GM12873 (cell line): ENCODE results near the gene SLC45A1.
A peak's percentile ranks its signal among the peaks of the same experiment; 100 is the strongest.

Experiments
- TF ChIP-seq, protein P1 (sequence below): IDR thresholded peaks from 2 replicates; pipeline ENCODE4 v1.5.1; 2012; ENCODE audit warnings: low read depth, mild to moderate bottlenecking, moderate library complexity, low read length, control low read depth; ENCODE audit not compliant: insufficient read depth; ENCODE audit errors: missing control alignments

Gene SLC45A1

DNA sequence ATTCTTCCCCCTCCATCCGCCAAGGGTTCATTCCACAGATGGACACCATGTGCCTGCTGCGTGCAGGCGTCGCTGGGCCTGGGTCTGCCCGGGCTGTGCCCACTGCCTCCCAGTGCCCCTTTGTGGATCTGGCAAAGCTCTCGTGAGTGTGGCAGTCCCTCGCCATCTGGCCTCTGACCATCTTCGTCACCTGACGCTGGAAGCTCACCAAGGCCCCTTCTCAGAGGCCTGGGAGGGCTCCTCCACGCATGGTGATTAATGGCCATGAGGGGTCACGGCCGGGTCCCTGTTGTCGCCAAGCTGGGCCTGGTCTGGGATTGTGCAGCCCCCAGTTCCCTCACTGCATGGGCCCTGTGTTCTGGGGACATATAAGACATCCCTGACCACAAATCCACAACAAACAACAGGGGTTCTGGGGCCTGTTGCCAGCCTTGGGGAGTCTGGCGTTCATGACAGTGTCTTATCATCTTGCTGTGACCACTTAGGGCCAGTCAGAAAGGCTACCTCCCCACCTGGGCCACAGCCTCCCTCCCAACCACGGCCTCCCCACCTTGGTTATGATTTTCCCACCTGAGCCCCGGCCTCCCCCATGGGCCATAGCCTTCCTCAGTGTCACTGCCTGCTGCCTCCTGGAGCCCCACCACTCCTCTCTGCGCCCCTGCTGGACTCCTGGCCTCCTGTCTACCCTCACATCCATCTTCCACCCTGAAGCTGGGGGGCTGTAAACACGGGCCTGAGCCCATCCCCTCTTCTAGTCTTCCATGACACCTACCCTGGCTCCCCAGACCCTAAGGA is 27.9 kb downstream of the SLC45A1 start:
- TF ChIP-seq, protein P1, sequence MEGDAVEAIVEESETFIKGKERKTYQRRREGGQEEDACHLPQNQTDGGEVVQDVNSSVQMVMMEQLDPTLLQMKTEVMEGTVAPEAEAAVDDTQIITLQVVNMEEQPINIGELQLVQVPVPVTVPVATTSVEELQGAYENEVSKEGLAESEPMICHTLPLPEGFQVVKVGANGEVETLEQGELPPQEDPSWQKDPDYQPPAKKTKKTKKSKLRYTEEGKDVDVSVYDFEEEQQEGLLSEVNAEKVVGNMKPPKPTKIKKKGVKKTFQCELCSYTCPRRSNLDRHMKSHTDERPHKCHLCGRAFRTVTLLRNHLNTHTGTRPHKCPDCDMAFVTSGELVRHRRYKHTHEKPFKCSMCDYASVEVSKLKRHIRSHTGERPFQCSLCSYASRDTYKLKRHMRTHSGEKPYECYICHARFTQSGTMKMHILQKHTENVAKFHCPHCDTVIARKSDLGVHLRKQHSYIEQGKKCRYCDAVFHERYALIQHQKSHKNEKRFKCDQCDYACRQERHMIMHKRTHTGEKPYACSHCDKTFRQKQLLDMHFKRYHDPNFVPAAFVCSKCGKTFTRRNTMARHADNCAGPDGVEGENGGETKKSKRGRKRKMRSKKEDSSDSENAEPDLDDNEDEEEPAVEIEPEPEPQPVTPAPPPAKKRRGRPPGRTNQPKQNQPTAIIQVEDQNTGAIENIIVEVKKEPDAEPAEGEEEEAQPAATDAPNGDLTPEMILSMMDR: no peak

DNA sequence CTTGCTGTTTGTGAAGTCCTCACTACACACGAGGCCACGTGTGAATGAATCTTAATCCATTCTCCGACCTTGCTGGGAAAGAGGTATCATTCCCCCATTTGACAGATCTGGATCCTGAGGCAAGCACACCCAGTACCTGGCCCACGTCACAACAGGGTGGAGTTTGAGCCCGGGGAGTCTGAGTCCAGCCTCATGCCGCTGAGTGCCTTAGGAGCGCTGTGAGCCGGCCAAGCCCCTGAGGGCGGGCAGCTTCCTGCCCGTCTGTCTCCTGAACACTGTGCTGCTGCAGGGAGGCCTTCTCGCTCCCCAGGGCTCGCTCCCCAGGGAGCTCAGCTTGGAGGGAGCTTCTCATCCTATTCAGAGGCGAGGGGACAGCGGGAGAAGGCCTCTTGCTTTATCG is 29.7 kb downstream of the SLC45A1 start:
- TF ChIP-seq, protein P1: no peak

DNA sequence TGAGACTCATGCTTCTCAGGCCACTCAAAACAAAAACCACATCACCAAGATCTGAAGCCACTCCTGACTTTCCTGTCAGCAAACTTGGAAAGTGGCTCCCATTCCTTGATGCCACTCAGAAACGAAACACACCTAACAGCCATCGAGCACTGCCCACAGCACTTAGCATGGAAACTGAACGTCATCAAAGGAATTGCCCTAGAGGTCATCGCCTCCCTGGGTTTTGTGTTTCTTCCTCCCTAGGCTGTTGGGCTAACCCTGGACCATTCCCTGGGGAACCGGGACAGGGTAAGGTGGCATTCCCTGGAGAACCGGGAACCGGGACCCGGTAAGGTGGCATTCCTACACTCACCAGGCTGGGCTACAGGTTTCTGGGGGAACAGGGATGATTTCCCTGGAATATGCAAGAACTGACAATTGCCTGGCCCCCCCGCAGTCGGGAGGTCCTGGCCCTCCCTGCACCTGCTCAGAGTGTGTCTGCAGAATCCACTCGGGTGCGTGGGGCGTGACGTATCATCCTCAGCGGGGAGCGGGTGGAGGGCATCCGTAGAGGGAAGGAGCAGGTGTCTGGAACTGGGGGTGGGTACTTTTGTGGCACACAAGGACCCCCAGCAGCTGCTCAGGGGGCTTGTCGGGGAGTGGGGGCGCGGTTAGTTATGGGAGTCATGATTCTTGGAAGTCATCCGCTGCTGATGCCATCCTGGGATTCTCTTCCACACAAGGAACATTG is 30.3 kb downstream of the SLC45A1 start:
- TF ChIP-seq, protein P1: no peak

DNA sequence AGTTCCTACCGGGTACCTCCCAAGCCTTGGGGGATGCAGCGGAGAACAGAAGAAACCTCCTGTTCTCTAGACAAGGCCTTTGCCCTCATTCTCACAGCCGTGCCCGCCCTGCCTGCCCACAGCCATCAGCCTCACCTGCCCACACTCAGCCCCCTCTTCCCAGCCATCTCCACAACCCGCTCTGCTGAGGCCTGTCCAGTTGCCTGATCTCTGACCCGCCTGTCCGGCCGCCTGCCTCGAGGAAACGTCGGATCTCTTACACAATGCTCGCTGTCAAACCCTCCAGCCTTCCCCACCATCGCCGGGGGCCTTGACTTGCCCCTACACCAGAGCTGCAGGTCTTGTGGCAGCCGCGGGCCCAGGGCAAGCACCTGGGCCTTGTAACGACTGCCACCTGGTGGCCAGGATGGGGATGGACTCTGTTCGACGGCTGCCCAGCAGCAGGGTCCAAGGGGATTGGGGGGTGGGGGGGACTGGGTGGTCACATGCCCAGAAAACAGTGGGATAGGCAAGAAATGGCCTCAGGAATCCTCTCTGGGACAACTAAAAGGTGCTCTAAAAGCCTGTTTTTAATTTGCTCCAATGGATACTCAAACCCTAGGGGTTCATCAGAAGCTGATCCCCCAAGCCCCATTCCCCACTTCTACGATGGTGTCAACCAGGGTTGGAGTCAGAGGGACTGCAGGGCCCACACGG is 31.0 kb downstream of the SLC45A1 start:
- TF ChIP-seq, protein P1: peak; percentile 87

DNA sequence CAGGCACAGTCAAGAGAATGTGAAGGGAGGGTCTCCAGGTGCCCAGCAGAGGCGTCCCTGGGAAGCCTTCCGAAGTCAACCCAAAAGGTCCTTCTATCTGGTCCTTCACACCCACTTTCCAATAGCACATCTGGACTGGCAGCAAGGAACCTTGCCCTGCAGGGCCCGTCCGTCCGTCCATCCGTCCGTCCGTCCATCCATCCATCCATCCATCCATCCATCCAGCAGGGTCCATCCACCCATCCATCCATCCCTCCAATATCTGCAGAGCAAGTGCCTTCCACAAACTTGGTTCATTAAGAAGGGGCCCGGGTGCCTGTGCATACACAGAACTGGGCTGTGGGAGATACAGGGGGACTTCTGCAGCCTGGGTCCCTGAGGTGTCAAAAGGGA is 31.6 kb downstream of the SLC45A1 start:
- TF ChIP-seq, protein P1: no peak

DNA sequence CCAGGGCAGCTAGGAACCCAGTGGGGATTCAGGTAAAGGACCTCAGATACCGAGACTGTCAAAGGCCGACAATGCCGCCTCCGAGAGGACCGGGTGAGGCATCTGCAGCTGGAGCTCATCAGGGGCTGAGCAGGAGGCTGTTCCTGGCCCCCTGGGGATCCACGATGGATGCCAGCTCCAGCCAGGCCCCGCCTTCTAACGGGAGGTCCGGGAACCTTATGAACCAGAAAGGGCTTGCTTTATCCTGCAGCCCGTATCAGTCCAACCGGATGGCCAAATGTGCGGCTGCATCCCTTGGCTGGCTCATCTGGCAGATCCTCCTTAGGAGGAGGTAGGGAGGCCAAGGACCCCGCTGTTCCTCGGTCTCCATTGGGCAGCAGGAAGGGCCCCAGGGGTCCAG is 32.0 kb downstream of the SLC45A1 start:
- TF ChIP-seq, protein P1: no peak

DNA sequence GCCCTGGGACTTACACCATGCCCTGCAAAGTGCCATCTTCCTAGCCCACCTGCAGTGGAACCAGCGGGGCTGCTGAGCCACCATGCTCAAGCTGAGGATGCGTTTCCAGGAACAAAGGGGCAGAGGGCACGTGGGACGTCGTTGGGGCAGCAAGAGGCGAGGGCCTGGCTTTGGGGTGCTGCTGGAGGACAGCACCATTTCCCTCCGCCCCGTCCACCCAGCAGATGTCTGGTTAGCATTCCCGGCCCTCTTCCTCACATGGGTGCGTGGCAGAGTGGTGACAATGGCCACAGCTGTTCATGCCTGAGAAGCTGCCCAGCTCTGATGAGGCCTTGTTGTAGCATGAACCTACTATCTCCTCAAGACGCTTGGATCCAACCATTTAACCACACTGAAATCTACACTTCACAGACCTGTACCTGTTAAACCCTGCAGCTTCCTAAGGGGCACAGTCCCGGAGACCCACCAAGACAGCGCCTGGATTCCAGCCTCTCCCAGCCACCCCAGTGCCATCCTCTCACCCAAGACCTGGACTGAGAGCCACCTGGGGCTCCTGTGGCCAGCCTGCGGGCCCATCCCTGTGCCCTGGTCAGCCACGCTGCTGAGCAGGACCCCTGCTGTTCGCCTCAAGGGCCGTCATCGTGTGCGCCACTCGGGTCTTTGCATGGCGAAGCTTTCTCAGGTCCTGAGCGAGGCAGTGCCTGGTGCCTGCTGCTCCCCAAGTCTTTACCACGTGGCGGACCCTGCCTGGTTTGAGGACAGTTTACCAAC is 33.2 kb downstream of the SLC45A1 start:
- TF ChIP-seq, protein P1: no peak
